HepG2 (cell line): ENCODE data around the gene SMCO4.

ENCODE experiments used
- FIP1L1 ChIP-seq: fragments of 200-400 bp; formaldehyde crosslinking; IDR thresholded peaks from 2 replicates; pipeline ENCODE4 v1.6.1; 2018; ENCODE audit warnings: low read depth, mild to moderate bottlenecking, low read length, moderate library complexity, borderline replicate concordance; ENCODE audit not compliant: insufficient read depth
- TF ChIP-seq, protein P1 (sequence below): sonication (generic); formaldehyde crosslinking; IDR thresholded peaks from 2 replicates; pipeline ENCODE4 v1.4.0; 2020; ENCODE audit warnings: mild to moderate bottlenecking, missing genetic modification reagents

DNA sequence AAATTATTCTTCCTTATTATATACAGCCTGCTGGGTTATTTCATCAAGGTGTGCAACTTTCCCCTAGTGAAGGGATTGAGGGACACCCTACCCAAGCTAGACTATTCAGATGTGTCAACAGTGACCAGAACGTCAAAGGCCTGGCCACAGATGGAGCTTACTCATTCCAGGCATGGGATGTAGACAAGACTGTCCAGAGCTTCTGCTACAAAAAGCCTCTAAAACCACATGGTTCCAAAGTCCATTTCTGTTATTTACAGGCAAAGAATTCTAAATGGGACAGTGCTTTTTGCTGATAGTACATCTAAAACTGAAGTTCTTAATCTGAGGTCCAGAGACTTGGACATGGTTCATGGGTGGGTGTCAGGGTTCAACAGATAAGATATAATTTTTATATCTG is 9.7 kb upstream of the SMCO4 start:
- TF ChIP-seq FIP1L1 = no peak
- TF ChIP-seq, protein P1, sequence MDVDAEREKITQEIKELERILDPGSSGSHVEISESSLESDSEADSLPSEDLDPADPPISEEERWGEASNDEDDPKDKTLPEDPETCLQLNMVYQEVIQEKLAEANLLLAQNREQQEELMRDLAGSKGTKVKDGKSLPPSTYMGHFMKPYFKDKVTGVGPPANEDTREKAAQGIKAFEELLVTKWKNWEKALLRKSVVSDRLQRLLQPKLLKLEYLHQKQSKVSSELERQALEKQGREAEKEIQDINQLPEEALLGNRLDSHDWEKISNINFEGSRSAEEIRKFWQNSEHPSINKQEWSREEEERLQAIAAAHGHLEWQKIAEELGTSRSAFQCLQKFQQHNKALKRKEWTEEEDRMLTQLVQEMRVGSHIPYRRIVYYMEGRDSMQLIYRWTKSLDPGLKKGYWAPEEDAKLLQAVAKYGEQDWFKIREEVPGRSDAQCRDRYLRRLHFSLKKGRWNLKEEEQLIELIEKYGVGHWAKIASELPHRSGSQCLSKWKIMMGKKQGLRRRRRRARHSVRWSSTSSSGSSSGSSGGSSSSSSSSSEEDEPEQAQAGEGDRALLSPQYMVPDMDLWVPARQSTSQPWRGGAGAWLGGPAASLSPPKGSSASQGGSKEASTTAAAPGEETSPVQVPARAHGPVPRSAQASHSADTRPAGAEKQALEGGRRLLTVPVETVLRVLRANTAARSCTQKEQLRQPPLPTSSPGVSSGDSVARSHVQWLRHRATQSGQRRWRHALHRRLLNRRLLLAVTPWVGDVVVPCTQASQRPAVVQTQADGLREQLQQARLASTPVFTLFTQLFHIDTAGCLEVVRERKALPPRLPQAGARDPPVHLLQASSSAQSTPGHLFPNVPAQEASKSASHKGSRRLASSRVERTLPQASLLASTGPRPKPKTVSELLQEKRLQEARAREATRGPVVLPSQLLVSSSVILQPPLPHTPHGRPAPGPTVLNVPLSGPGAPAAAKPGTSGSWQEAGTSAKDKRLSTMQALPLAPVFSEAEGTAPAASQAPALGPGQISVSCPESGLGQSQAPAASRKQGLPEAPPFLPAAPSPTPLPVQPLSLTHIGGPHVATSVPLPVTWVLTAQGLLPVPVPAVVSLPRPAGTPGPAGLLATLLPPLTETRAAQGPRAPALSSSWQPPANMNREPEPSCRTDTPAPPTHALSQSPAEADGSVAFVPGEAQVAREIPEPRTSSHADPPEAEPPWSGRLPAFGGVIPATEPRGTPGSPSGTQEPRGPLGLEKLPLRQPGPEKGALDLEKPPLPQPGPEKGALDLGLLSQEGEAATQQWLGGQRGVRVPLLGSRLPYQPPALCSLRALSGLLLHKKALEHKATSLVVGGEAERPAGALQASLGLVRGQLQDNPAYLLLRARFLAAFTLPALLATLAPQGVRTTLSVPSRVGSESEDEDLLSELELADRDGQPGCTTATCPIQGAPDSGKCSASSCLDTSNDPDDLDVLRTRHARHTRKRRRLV (CRISPR knock-in tag) = no peak
